HG03159 (cell line): ENCODE measurements around the gene OLFML2A.

Experiments used
- ATAC-seq: cut with Tn5 transposase; IDR thresholded peaks from one replicate; pipeline ENCODE4 v1.9.1; 2021; ENCODE audit warnings: mild to moderate bottlenecking, moderate library complexity; ENCODE audit not compliant: unreplicated experiment

OLFML2A gene

GRCh38 chr9:124774129-124774978 lies 2.6 kb upstream of the OLFML2A start:
- ATAC-seq: no peak

GRCh38 chr9:124776618-124776953 lies 347 bp upstream of the OLFML2A start:
- ATAC-seq: no peak

GRCh38 chr9:124778575-124779367 lies 1.8 kb downstream of the OLFML2A start:
- no peak for ATAC-seq

- no peak for ATAC-seq
Measured at GRCh38 chr9:124779368-124780059, 2.6 kb downstream of the OLFML2A start.

- ATAC-seq: no peak
Measured at GRCh38 chr9:124780060-124780756, 3.3 kb downstream of the OLFML2A start.

- ATAC-seq: no peak
Measured at GRCh38 chr9:124780757-124781151, 3.8 kb downstream of the OLFML2A start.

- no peak for ATAC-seq
Measured at GRCh38 chr9:124781967-124782660, 5.2 kb downstream of the OLFML2A start.

GRCh38 chr9:124782661-124783574 lies 6.0 kb downstream of the OLFML2A start:
- ATAC-seq: no peak

GRCh38 chr9:124783830-124784229 lies 6.9 kb downstream of the OLFML2A start:
- ATAC-seq: no peak

GRCh38 chr9:124784509-124784908 lies 7.6 kb downstream of the OLFML2A start:
- ATAC-seq: no peak

GRCh38 chr9:124786881-124787573 lies 10.1 kb downstream of the OLFML2A start:
- no peak for ATAC-seq

GRCh38 chr9:124788542-124789217 lies 11.7 kb downstream of the OLFML2A start:
- no peak for ATAC-seq

GRCh38 chr9:124789531-124789930 lies 12.6 kb downstream of the OLFML2A start:
- ATAC-seq: no peak

GRCh38 chr9:124790301-124790700 lies 13.4 kb downstream of the OLFML2A start:
- ATAC-seq: no peak

GRCh38 chr9:124790801-124791505 lies 14.0 kb downstream of the OLFML2A start:
- ATAC-seq: no peak

- no peak for ATAC-seq
Measured at GRCh38 chr9:124792257-124793014, 15.5 kb downstream of the OLFML2A start.

GRCh38 chr9:124793015-124793541 lies 16.1 kb downstream of the OLFML2A start:
- no peak for ATAC-seq
